ENCODE measurements around the gene PGLYRP3. TPM values are rescaled to one million over a fixed set of nuclear protein-coding genes. Genes with fewer than 3 reads are reported as not detected.
A peak's percentile ranks its signal among the peaks of the same experiment; 100 is the strongest.

Gene PGLYRP3
- total RNA-seq, 2 donors from 2014 or later = not detected

DNA sequence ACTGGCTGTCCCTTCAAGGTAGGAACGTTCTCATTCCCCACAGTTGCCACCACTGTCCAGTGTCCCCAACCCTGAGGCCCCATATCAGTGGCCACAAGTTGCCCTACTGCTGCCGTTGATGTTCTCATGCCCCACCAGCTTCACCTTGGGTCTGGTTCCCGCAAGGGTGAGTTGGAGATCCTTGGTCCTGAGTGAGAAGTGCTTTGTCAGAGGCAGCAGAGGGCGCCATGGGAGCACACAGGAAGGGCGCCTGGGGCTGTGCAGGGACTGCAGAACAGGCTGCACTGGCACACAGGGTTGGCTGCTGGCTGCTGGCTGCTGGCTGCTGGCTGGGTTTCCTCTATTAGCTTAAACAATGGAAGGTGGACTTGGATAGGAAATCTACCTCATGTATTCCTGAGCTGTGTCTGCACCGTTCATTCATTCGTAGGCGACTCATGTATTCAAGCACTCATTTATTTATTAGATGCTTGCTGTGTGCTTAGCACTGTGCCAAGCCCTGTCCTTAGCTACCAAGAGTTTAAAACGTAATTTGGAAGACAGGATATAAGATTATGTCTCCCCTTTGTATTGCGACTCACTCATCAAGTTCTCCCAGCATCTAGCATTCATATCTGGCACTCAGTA is 42.8 kb upstream of the PGLYRP3 start:
- Histone ChIP-seq H3K36me3 (no peaks in the 10 kb centered on the region), H3K9me3 (no peaks in the 10 kb centered on the region), H3K4me3 (no peak overlapping the region), H3K27ac (no peak overlapping the region), H3K27me3 (no peaks in the 10 kb centered on the region), H3K4me1 (no peaks in the 10 kb centered on the region)
- TF ChIP-seq, protein P1, sequence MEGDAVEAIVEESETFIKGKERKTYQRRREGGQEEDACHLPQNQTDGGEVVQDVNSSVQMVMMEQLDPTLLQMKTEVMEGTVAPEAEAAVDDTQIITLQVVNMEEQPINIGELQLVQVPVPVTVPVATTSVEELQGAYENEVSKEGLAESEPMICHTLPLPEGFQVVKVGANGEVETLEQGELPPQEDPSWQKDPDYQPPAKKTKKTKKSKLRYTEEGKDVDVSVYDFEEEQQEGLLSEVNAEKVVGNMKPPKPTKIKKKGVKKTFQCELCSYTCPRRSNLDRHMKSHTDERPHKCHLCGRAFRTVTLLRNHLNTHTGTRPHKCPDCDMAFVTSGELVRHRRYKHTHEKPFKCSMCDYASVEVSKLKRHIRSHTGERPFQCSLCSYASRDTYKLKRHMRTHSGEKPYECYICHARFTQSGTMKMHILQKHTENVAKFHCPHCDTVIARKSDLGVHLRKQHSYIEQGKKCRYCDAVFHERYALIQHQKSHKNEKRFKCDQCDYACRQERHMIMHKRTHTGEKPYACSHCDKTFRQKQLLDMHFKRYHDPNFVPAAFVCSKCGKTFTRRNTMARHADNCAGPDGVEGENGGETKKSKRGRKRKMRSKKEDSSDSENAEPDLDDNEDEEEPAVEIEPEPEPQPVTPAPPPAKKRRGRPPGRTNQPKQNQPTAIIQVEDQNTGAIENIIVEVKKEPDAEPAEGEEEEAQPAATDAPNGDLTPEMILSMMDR (IDR thresholded peaks at IDR 0.05) = peak in 1 of 2 donors; percentile 52
- peak; percentile 67 for DNase-seq (ENCODE audit: low spot score)

DNA sequence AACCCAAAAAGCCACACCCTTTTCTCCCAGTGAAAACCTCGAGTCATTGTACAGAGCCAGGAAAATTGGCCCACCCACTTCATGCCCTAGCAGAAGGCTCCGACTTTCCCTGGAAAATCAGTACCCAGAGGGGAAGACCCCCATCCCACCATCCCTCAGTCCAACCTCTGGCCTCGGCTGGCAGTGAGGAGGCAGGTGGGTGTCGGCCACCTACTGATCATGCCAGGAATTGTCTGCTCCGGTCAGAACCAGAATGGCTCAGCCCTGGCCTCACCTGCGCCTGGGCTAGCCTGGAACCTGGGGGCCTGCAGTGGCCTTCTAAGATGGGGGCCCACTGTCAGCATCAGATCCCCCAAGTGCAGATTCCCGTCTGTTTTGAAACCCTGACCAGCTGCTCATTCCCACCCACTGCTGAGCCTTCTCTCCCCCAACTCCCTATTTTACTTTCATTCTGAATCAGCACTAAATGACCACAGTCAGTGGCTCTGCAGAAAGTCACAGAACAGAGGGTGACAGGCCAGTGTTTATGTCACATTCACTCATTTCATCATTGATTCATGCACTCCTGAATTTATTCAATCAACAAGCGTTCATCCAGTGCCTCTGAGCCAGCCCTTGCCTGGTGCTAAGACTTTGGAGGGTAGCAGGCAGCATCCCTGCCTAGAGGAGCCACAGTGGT is 41.9 kb upstream of the PGLYRP3 start:
- no peaks in the 10 kb centered on the region for H3K36me3 ChIP-seq
- H3K9me3 ChIP-seq = no peaks in the 10 kb centered on the region
- TF ChIP-seq, protein P1 (IDR thresholded peaks at IDR 0.05) = no peak
- no peak for DNase-seq (ENCODE audit: low spot score)
- H3K27ac ChIP-seq = no peak overlapping the region
- H3K4me1 ChIP-seq = no peaks in the 10 kb centered on the region
- H3K4me3 ChIP-seq = no peak overlapping the region
- H3K27me3 ChIP-seq = no peaks in the 10 kb centered on the region

DNA sequence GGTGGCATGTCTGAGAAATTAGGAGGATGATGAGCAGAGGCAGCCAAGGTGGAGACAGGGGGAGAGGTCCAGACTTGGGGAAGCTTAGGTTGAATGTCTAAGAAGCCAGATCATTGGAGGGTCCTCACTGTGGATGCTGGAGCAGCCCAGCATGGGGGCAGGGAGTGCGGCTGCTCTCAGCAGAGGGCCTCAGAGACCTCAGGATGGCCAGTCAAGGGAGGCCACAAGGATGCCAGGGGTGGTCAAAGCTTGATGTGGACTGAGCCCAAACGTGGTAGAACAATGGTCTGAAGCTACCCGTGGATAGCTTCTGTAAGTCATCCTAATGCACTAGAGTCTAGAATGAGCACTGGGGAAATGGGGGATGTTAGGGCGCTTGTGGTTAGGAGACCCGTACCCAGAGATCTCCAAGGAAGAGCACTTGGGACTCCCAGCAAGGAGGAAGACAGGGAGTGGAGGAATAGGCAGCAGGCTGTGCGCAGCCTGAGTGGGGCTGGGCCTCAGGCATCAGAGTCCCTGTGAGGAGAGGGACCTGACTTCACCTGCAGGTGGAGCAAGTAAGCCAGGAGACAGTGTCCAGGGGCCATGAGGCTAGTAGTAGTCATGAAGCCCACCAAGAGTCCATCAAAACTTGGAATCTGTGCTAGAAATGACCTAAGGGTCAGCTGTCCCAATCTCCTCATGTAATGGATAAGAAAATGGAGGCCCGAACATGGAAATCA is 40.6 kb upstream of the PGLYRP3 start:
- no peaks in the 10 kb centered on the region for H3K9me3 ChIP-seq
- TF ChIP-seq, protein P1 (IDR thresholded peaks at IDR 0.05) = peak in 1 of 2 donors; percentile 32
- no peaks in the 10 kb centered on the region for H3K4me1 ChIP-seq
- H3K4me3 ChIP-seq = no peak overlapping the region
- no peak overlapping the region for H3K27ac ChIP-seq
- DNase-seq (ENCODE audit: low spot score) = no peak
- H3K27me3 ChIP-seq = no peaks in the 10 kb centered on the region
- no peaks in the 10 kb centered on the region for H3K36me3 ChIP-seq

DNA sequence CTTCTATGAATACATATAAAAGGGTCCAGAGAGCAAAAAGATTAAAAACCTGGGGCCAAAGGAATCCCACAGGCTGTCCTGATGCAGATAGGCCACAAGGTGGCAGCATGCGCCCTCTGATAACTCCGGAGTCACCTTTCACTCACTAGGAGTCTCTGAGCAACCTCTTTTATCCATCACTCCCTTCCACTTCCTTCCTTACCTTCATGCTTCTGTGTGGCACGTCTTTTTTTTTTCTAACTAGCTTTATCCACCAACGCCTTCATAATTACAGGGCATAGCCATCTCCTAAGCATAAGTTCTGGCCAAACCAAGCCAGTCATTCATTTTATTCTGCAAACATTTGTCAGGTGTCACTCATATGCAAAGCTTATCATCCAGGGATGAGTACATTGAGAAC is 39.8 kb upstream of the PGLYRP3 start:
- no peaks in the 10 kb centered on the region for H3K4me1 ChIP-seq
- no peaks in the 10 kb centered on the region for H3K9me3 ChIP-seq
- no peaks in the 10 kb centered on the region for H3K36me3 ChIP-seq
- H3K27me3 ChIP-seq = no peaks in the 10 kb centered on the region
- TF ChIP-seq, protein P1 (IDR thresholded peaks at IDR 0.05) = peak; percentile 84 to 93
- DNase-seq (ENCODE audit: low spot score) = peak; percentile 72
- no peak overlapping the region for H3K27ac ChIP-seq
- no peak overlapping the region for H3K4me3 ChIP-seq

DNA sequence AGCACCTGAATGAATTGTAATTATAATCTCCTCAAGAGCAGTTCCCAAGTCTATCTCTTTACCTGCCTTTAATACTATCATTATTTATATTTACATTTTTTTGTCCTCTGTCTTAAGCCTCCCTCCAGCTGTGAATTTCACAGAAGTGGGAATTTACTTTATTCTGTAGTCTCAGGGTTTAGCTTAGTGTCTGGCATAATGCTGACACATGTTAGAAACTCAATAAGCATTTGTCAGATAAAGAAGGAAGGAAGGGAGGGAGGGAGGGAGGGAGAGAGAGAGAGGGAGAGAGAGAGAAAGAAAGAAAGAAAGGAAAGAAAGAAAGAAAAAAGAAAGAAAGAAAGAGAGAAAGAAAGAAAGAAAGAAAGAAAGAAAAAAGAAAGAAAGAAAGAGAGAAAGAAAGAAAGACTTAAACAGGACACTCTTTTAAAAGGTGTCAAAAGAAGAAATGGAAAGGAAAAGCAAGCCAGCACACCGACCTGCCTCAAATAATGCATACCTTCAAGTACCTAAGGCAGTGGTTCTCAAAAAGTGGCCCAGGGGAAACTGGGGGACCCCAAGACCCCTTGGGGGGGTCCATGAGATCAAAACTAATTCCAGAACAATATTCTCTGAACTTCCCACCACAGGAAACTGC is 37.7 kb upstream of the PGLYRP3 start:
- Histone ChIP-seq H3K4me3 (no peak overlapping the region), H3K27me3 (no peaks in the 10 kb centered on the region), H3K4me1 (no peaks in the 10 kb centered on the region), H3K9me3 (no peaks in the 10 kb centered on the region), H3K36me3 (no peaks in the 10 kb centered on the region), H3K27ac (no peak overlapping the region)
- TF ChIP-seq, protein P1 (IDR thresholded peaks at IDR 0.05) = no peak
- DNase-seq (ENCODE audit: low spot score) = no peak

Measured in right atrium auricular region (tissue), 2 donors.